Mesodermal cell (in vitro differentiated cells): ENCODE results near the gene ESRRG.

Experiments used
- H3K27ac ChIP-seq: 2 replicates; pipeline ENCODE4 v1.7.0; 2013; ENCODE audit warnings: mild to moderate bottlenecking, low read depth, low read length, moderate library complexity; ENCODE audit not compliant: severe bottlenecking
- H3K36me3 ChIP-seq: 2 replicates; pipeline ENCODE4 v1.7.1; 2013; ENCODE audit warnings: mild to moderate bottlenecking, low read length, moderate library complexity; ENCODE audit not compliant: control insufficient read depth, insufficient read depth
- H3K4me1 ChIP-seq: one replicate; pipeline ENCODE4 v1.7.1; 2013; ENCODE audit warnings: mild to moderate bottlenecking, low read length; ENCODE audit not compliant: insufficient read depth, control insufficient read depth, poor library complexity, severe bottlenecking
- H3K4me3 ChIP-seq: 2 replicates; pipeline ENCODE4 v1.7.0; 2013; ENCODE audit warnings: low read length, control low read depth, mild to moderate bottlenecking; ENCODE audit not compliant: insufficient read depth, poor library complexity, severe bottlenecking; ENCODE audit errors: extremely low read depth
- H3K9me3 ChIP-seq: 2 replicates; pipeline ENCODE4 v1.7.1; 2013; ENCODE audit warnings: mild to moderate bottlenecking, low read length, moderate library complexity; ENCODE audit not compliant: control insufficient read depth
- WGBS, 2 experiments: methylation state at CpG; one replicate each; pipeline ENCODE4 v1.1.5; 2013; ENCODE audit warnings: missing lambda C conversion rate in 2 of 2; ENCODE audit not compliant: insufficient coverage in 2 of 2; 5-methylcytosine and 5-hydroxymethylcytosine counted together

The ESRRG gene

DNA sequence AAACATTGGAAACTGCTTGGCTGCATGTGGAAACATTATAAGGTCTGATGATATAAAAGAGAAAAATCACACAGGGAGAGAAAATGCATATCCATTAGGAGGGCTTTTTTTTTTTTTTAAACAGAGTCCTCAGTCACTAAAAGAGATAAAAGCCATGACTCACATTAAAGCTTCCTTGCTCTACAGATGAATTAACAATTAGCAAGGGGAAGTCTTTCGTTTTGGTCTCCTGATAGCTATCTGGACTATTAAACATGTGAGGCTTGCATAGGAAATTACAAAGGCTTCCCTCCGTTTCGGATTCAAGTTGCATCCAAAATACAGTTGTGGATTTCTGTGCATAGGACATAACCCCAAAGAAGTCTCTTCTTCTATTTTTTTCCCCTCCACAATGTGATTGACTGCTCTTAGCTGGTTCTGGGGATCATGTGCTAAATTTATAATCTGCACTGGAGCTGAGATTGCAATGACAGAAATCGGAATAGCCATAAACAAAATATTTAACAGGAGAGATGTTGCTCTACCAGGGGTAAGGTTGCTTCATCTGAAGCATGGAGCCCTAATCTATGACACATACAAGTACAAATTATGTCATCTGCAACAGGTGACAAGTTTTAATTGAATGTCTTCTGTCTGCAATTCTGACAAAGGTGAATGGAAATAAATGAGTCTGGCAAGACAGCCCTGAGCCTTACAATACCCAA is 146.8 kb downstream of the ESRRG start:
- no peaks in the 10 kb centered on the region for H3K9me3 ChIP-seq
- H3K27ac ChIP-seq, result no peak overlapping the region
- 50% methylated on average over 2 of the region's 4 CpGs; no CpG with 5 or more reads in 1 of the 2 experiments for WGBS, 2 experiments
- H3K4me3 ChIP-seq, result no peak overlapping the region
- H3K4me1 ChIP-seq, result peaks cover 4% of the 10 kb centered on the region
- H3K36me3 ChIP-seq, result no peaks in the 10 kb centered on the region

DNA sequence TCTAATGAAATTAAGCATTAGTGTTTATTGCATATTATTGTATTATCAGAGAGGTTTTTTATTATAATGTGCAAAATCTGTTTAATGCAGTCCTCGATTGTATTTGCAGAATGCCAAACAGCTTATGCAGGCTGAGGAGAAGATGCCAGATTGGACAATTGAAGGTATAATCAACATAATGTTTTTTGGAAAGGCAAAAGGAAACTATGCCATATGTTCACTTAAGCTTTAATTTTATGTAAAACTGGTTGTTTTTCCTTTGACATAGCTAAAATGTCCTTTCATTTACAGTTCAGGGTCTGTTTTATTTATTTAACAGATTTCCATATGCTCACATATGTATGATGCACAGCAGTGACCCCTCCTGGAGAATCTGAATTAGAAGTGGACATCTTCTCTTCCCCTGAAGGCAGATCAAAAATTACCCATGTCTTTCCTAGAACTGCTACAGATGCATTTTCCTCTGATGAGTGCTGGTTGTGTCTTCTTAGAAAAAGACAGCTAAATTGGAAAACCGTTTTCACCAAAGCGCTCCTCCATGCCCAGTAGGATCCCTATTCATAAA is 156.5 kb downstream of the ESRRG start:
- 25 to 80% methylated on average over 1 to 3 of the region's 3 CpGs for WGBS, 2 experiments

GRCh38 chr1:216563087-216563486 is 160.1 kb downstream of the ESRRG start:
- 100% methylated on average over 7 of the region's 8 CpGs for WGBS, 2 experiments
- Histone ChIP-seq H3K36me3 (no peaks in the 10 kb centered on the region), H3K4me1 (no peaks in the 10 kb centered on the region), H3K4me3 (no peak overlapping the region), H3K9me3 (no peaks in the 10 kb centered on the region), H3K27ac (no peak overlapping the region)

More for the DNA sequence above, 156.5 kb downstream of the ESRRG start:
- Histone ChIP-seq H3K4me1 (no peaks in the 10 kb centered on the region), H3K9me3 (no peaks in the 10 kb centered on the region), H3K27ac (no peak overlapping the region), H3K36me3 (no peaks in the 10 kb centered on the region), H3K4me3 (no peak overlapping the region)

GRCh38 chr1:216562383-216562782 is 160.8 kb downstream of the ESRRG start:
- 50% methylated on average over 1 of the region's 3 CpGs; no CpG with 5 or more reads in 1 of the 2 experiments for WGBS, 2 experiments
- Histone ChIP-seq H3K4me1 (no peaks in the 10 kb centered on the region), H3K27ac (no peak overlapping the region)

DNA sequence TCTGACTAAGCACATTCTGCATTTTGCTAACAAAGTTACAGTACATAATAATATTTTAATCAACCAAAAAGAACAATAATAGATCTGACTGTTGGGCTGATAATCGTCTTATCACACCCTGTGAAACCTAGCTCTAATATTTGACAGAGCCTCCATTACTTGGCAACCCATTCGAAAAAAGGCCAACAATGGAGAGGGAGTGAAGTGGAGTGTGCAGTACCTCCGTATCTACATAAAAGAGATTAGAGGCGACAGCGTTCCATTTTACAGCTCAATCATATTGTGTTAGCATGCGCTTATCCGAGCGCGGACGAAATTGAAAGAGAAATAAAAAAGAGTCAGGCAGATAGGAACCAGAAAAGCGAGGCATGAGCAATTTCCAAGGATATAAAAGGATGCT is 162.7 kb downstream of the ESRRG start:
- Histone ChIP-seq H3K27ac (no peak overlapping the region), H3K4me1 (no peaks in the 10 kb centered on the region), H3K9me3 (no peaks in the 10 kb centered on the region), H3K4me3 (no peak overlapping the region), H3K36me3 (no peaks in the 10 kb centered on the region)
- WGBS, 2 experiments, result 73 to 93% methylated on average over 2 to 9 of the region's 11 CpGs

More at GRCh38 chr1:216562383-216562782, 160.8 kb downstream of the ESRRG start:
- Histone ChIP-seq H3K9me3 (no peaks in the 10 kb centered on the region), H3K4me3 (no peak overlapping the region), H3K36me3 (no peaks in the 10 kb centered on the region)

DNA sequence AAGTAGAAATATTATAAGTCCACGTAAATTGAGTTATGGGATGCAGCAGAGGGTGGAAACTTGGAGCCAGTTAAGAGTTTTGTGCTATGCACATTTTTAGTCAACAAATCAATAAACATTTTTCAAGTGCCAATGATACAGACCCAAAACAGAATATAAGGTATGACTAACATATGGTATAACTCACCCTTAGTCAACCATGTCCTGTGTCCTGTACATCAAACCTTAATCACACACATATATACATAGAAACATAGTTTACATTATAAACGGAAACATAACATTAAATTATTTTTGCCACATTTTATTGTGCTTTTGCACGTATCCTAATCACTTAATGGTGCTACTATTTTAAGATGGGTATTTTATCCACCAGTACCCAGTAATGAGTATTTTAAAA is 163.9 kb downstream of the ESRRG start:
- Histone ChIP-seq H3K4me1 (no peaks in the 10 kb centered on the region), H3K27ac (no peak overlapping the region)
- no CpG with 5 or more reads among the region's 3 CpGs for WGBS, 2 experiments

GRCh38 chr1:216555653-216556052 is 167.6 kb downstream of the ESRRG start:
- no peaks in the 10 kb centered on the region for H3K9me3 ChIP-seq
- H3K36me3 ChIP-seq, result no peaks in the 10 kb centered on the region
- H3K4me1 ChIP-seq, result no peaks in the 10 kb centered on the region
- 80 to 83% methylated on average over 1 to 3 of the region's 4 CpGs for WGBS, 2 experiments
- no peak overlapping the region for H3K4me3 ChIP-seq
- no peak overlapping the region for H3K27ac ChIP-seq

More for the DNA sequence above, 163.9 kb downstream of the ESRRG start:
- H3K4me3 ChIP-seq, result no peak overlapping the region
- H3K36me3 ChIP-seq, result no peaks in the 10 kb centered on the region
- H3K9me3 ChIP-seq, result no peaks in the 10 kb centered on the region

DNA sequence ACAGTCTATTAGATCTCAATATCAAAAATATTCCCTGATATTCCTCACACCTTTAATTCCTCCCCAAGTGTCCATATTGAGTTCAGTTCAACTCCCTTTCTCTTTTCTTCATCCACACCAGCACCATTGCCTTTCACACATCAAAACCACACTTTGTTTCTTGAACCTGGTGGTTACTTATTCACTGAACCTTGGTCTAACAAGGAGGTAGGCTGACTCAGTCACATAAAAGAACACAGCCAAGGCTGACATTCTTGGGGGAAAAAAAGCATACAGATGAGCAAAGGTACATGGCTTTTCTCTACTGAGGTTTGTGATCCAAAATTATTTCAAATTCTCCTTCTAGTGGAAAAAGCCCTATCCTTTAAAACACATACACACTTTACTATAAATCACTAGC is 168.3 kb downstream of the ESRRG start:
- Histone ChIP-seq H3K36me3 (no peaks in the 10 kb centered on the region), H3K4me3 (no peak overlapping the region), H3K9me3 (no peaks in the 10 kb centered on the region), H3K27ac (no peak overlapping the region), H3K4me1 (no peaks in the 10 kb centered on the region)

- Histone ChIP-seq H3K4me1 (no peaks in the 10 kb centered on the region), H3K36me3 (no peaks in the 10 kb centered on the region), H3K4me3 (no peak overlapping the region), H3K27ac (no peak overlapping the region), H3K9me3 (no peaks in the 10 kb centered on the region)
- 100% methylated on average over 1 of the region's 3 CpGs for WGBS, 2 experiments
Observed at GRCh38 chr1:216553766-216554165, 169.5 kb downstream of the ESRRG start.

GRCh38 chr1:216553040-216553439 is 170.2 kb downstream of the ESRRG start:
- H3K36me3 ChIP-seq, result no peaks in the 10 kb centered on the region
- no peak overlapping the region for H3K4me3 ChIP-seq
- no peaks in the 10 kb centered on the region for H3K4me1 ChIP-seq
- no peak overlapping the region for H3K27ac ChIP-seq
- WGBS, 2 experiments, result no CpG with 5 or more reads among the region's 1 CpG
- H3K9me3 ChIP-seq, result no peaks in the 10 kb centered on the region

DNA sequence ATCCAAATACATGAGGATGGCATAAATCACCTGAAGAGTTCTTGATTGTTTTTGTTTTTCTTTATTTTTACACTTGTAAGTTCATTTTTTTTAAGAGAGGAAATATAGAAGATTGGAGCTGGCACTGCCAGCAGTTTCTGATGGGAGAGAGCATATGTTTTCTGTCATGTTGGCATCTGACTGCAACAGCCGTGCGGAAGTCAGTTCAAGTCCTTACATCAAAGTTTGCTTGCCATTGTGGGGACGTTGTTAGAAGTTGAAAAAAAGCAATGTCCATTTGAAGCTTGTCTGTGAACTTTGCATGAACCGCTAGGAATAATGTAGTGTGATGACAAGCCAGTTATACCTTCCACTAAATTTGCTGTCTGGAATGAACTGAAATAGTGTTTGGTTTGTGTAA is 173.4 kb downstream of the ESRRG start:
- H3K4me1 ChIP-seq, result no peaks in the 10 kb centered on the region
- WGBS, 2 experiments, result 86 to 93% methylated on average over 4 of the region's 4 CpGs
- H3K4me3 ChIP-seq, result no peak overlapping the region
- H3K36me3 ChIP-seq, result no peaks in the 10 kb centered on the region
- H3K27ac ChIP-seq, result no peak overlapping the region
- H3K9me3 ChIP-seq, result no peaks in the 10 kb centered on the region
